Upper lobe of left lung (tissue), 4 donors: ENCODE measurements around the gene SLC6A20.

ENCODE experiments used
- POLR2A ChIP-seq, 4 donors: fragments of 450-650 bp; IDR thresholded peaks; one replicate each; pipeline ENCODE4 v1.5.1; 2016 to 2017; ENCODE audit warnings: antibody characterized with exemption in 4 of 4, mild to moderate bottlenecking in 2 of 4
- TF ChIP-seq, protein P1 (sequence below), 6 experiments: fragments of 450-650 bp in 4 of 6; fragments of 200-600 bp in 2 of 6; sonication (generic) in 2 of 6; IDR thresholded peaks; one replicate each; pipeline ENCODE4 v1.5.1; 2016 to 2019; ENCODE audit warnings: antibody characterized with exemption in 6 of 6

DNA sequence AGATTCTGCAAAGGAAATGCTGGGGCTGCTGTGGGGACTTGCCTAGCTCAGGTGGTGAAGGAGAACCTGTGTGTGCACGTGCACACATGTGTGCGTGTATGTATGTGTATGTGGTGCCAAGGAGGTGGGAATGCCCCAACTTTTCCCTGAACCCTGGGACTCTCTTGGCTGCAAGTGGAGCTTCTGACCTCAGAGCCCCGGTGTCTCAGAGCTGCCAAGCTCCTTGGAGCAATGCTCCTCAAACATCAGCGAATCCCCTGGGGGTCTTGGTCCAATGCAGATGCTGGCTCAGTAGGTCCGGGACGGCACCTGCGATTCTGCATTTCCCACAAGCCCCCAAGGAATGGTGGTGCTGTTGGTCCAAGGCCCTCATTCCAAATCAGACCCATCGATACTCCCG, 5.8 kb upstream of the SLC6A20 start:
- TF ChIP-seq, protein P1, sequence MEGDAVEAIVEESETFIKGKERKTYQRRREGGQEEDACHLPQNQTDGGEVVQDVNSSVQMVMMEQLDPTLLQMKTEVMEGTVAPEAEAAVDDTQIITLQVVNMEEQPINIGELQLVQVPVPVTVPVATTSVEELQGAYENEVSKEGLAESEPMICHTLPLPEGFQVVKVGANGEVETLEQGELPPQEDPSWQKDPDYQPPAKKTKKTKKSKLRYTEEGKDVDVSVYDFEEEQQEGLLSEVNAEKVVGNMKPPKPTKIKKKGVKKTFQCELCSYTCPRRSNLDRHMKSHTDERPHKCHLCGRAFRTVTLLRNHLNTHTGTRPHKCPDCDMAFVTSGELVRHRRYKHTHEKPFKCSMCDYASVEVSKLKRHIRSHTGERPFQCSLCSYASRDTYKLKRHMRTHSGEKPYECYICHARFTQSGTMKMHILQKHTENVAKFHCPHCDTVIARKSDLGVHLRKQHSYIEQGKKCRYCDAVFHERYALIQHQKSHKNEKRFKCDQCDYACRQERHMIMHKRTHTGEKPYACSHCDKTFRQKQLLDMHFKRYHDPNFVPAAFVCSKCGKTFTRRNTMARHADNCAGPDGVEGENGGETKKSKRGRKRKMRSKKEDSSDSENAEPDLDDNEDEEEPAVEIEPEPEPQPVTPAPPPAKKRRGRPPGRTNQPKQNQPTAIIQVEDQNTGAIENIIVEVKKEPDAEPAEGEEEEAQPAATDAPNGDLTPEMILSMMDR (IDR thresholded peaks at IDR 0.05) = no peak
- no peak for TF ChIP-seq POLR2A (IDR thresholded peaks at IDR 0.05)
